Stomach (tissue), 4 donors: ENCODE measurements around the gene SORCS2.

Experiments
- CTCF ChIP-seq, 7 experiments: fragments of 450-650 bp in 4 of 7; fragments of 200-600 bp in 3 of 7; sonication (generic) in 3 of 7; IDR thresholded peaks; one replicate each; pipeline ENCODE4 v1.5.1; 2016 to 2019; ENCODE audit warnings: antibody characterized with exemption in 7 of 7, control low read depth in 2 of 7, mild to moderate bottlenecking in 1 of 7
- EP300 ChIP-seq: sonication (generic); formaldehyde crosslinking; IDR thresholded peaks from one replicate; pipeline ENCODE4 v1.6.1; 2017; ENCODE audit warnings: antibody characterized with exemption
- POLR2A ChIP-seq, 4 donors: fragments of 450-650 bp; IDR thresholded peaks; one replicate each; pipeline ENCODE4 v1.6.1; 2016; ENCODE audit warnings: antibody characterized with exemption in 4 of 4, control low read depth in 2 of 4, mild to moderate bottlenecking in 1 of 4, moderate library complexity in 1 of 4
- POLR2AphosphoS5 ChIP-seq, 3 donors: sonication (generic); formaldehyde crosslinking; IDR thresholded peaks; one replicate each; pipeline ENCODE4 v1.6.1; 2016; ENCODE audit warnings: antibody characterized with exemption in 3 of 3

DNA sequence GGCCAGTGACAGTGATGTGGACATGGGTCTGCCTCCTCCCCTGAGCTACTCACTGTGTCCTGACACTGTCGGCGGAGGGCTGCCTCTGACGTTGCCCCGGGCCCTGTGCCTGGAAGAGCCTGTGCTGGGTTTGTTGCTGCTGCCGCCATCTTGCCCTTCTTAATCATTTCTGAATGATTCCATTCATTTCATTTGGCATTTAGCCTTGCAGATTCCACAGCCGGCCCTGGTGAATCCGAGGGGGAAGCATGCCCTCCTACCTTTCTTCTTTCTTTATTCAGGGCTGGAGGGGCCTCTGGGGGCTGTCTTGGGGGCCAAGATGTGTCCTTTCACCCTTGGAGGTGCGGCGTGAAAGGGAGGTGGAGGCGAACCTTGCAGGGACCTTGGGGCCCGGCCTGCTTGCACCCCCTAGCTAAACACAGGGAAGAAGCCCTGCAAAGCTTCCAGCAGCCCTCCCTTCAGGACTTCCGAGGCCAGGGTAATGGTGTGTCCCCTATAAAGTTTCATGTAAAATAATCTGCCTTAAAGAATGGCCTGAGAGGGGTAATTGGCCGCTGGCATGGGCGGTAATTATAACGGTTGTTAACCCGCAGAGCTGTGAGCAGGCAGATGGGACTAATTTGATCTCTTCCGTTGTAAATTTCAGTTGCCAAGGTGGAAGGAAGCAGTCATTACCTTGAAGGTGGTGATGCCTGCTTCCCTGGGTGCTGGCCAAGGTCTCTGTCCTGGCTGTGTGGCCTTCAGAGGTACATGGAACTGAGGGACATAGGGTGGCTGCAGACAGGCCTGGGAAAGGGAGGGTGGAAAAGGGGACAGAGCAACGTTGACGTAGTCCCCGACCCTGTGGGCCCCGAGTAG is 150.1 kb downstream of the SORCS2 start:
- TF ChIP-seq CTCF (IDR thresholded peaks at IDR 0.05) = no peak
- no peak for TF ChIP-seq POLR2A (IDR thresholded peaks at IDR 0.05)
- no peak for TF ChIP-seq POLR2AphosphoS5 (IDR thresholded peaks at IDR 0.05)
- no peak for TF ChIP-seq EP300
